NCI-H146 treated with DMSO at 0.1 percent for 48 hours (cell line): ENCODE measurements around the gene MX2.
"Not testable (repeated sequence)": the region's sequence is repeated elsewhere in the genome, so short reads cannot be mapped to it uniquely, and the experiment has no call there.

Source experiments
- DNase-seq: peaks from one replicate; lab custom pipeline; 2025; ENCODE audit not compliant: unreplicated experiment; lab: John Stamatoyannopoulos, UW

The MX2 gene

DNA sequence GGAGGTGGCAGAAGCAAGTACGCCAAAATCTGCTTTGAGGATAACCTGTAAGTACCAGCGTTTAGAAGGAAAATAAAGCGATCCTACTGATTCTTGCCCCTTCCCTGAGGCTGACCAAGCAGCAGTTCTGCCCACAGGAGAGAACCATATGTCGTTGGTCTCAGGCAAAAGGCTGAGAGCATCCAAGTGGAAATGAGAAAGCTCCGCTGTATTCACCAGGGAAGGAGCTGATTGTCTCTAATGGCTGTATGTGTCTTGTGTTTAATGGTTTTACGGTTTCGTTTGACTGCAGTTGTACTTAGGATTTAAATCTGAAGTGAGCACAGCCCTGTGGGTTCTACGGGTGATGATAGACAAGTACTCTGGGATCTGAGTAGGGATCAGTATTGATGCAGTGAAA is 23.4 kb upstream of the MX2 start:
- DNase-seq, result no peak

- no peak for DNase-seq
These were observed 19.8 kb upstream of the MX2 start for GRCh38 chr21:41342035-41342434.

DNA sequence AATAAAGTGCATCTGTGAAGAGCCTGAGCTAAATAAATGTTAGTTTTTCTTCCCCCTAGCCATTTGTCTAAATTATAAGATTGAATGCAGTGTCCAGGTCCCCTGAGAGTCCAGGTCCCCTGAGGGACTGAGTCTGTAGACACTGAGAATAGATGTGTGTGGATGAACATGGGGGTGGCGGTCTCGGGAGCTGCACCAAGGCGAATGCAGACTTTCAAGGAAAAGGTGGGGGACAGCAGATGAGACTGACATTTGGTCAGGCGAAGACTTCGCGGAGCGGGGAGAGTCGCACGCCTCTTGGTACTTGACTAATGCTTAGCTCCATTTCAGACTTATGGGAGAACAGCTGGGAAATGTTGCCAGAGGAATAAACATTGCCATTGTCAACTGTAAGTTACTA is 17.7 kb upstream of the MX2 start:
- DNase-seq, result no peak

DNA sequence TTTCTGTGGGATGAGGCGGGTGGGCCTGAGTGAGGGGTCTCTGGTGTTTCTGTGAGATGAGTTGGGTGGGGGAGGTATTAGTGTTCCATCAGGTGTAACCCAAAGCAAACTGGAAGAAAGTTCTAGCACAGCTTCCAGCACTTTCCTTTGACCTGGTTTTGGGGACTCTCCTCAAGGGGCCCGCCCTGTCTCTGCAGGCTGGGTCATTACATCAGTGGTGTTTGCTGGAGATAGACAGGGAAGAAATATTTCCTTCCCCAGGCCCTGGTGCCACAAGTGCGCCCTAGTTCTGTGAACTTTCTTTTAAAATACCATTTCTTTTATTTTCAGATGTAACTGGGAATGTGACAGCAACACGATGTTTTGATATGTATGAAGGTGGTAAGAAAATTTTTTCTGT is 16.5 kb upstream of the MX2 start:
- DNase-seq, result no peak

GRCh38 chr21:41345934-41346685 is 15.7 kb upstream of the MX2 start:
- no peak for DNase-seq

DNA sequence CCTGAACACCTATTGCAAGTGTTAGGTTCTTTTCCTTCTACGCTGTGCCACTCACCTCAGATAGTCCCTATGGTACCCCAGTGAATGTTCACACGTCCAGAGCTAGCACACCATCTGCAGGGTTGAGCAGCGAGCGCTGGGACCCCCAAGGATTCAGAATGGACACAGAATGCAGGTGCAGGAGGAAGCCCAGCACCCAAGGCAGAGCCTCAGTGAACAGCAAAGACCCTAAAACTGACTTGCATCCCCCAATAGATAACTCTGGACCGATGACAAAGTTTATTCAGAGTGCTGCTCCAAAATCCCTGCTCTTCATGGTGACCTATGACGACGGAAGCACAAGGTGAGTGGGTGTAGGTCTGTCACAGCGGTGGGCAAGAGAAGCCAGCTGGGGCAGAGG is 15.1 kb upstream of the MX2 start:
- DNase-seq, result no peak

GRCh38 chr21:41348434-41348833 is 13.4 kb upstream of the MX2 start:
- no peak for DNase-seq

- no peak for DNase-seq
These were observed 12.7 kb upstream of the MX2 start for GRCh38 chr21:41349126-41349525.

DNA sequence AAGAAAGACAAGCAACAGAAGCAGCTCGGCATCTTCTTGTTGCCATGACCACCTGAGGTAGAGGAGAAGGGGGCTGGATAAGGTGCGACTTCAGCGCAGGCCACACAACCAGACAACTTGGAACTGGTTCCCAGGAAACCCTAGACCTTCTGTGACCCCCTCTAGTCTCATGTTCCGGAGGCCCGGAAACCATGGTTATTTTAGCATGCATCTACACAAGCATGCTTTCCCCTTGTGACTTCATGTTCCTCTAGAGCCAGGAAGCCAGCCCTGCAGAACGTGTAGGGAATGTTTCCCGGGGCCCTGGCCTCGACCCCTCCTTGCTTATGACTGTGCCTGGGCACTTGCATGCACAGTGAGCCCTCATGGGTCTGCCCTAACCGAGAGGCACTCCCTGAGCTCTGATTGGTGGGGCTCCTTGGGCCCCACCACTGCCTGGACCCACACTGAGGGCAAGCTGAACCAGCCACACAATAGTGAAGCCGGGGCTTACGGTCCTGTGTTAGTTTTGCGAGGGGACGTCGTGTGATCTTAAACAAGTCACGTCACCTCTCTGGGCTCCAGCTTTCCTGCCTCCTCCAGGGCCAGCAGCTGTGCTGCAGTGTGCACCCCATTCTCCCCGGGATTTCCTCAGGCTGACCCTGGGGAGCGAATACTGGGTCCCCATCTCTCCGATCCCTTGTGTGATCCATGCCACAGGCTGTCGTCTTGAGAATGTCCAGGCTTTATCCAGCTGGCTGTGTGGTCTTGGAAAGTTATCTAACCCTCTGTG is 12.0 kb upstream of the MX2 start:
- no peak for DNase-seq

DNA sequence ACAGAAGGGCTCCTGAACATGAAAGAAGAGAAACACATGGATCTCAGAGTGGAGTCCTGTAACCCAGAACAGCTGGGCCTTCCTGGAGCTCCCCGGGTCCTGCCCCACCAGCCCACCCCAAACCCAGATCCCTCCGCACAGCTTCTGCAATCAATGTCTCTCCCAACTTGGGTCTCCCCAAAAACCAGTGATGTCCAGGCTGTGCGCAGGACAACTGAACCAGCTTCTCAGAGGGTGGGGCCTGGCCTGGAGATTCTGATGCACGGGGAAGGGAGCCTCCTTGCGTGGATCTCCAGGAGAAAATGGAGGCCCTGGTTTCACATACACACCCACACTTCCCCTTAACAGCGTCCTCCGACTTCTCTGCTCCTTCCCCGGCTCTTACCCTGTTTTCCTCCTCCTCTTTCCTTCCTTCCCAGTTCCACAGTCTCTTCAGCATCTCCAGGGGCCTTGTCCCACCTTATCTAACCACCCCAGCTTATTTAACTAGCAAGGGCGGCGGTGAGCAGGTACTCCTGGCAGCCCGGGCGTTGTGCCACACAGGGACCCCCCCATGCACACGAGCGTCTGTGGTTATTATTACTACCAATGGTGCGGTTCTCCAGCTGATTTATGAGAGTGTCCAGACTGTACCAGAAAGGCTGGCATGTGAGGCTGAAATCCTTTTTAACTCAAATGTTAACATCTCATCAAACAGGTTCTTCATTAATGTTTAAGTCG is 11.2 kb upstream of the MX2 start:
- no peak for DNase-seq

DNA sequence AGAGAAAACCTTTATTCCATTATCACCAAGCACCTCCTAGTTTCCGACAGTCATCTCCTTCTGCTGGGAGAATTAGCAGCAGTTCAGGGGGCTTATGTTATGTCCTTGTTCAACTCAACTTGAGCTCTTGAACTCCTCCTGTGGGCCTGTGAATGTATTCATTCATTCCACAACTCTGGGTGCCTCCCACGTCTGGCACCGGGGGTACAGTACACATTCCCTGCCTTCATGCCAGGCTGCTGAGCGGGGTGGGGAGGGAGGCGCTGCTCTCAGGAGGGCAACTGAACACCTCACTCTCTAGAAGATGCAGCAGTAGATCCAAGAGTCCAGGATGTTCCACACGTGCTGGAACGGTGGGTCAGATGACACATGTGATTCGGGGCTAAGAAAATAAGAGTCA is 4.3 kb upstream of the MX2 start:
- no peak for DNase-seq

GRCh38 chr21:41358193-41359166 is 3.3 kb upstream of the MX2 start:
- no peak for DNase-seq

DNA sequence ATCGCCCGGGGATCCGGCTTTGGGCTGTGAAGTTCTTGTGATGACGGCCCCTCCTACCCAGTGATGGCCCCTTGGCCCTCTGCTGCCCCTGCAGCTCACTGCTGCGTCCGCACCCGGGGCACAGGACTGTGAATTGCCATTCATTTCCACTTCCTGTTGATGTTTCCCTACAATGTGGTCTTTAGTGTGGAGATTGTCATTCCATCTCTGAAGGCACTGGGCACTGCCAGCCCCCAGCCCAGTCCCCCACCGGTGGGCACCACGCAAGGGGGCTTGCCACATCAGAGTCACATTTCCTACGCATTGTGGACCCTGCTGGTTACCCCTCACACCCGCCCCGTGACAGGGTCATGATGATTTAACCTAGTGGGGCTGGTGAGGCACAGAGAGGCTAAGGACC is 2.5 kb upstream of the MX2 start:
- DNase-seq, result no peak

DNA sequence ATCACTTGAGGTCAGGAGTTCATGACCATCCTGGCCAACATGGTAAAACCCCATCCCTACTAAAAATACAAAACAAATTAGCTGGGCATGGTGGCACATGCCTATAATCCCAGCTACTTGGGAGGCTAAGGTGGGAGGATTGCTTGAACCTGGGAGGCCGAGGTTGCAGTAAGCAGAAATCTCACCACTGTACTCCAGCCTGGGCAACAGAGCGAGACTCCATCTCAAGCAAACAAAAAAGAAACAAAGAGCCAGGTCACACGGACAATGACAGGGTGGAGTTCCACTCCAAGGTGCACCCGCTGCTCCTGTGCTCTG is 2.1 kb upstream of the MX2 start:
- DNase-seq, result not testable (repeated sequence)

DNA sequence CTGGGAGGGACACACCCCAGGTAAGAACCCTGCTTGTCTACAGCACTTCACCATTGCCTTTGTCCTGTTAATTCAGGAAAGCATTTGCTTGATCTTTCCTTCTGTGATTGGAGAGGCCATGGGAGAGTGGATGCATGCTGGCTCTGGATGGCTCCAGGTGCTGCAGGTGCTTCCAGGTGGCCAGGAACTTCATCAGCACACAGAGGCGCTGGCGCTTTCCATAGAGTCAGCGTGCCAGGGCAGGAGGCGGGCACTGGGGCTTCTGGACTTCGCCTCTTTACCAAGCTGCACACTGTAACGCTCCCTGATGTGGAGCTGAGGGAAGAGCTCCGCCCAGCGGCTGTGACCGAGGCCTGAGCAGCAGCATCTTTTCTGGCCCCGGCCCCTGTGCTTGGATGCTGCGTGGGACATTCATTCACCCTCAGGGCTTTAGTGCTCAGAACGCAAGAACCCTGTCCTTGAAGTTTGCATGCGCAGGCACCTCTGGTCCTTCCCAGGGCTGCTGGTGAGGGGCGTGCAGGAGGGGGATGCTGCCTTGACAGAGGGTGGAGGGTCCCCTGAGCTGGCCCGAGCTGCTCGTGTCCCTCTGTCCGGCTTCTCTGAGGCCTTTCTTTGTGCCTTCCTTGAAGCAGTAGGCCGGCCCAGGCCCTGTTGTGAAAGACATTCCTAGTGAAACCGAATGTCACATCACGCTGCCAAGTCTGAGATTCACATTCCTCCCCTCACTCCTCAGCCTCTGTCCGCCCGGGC is 1.6 kb upstream of the MX2 start:
- DNase-seq, result no peak

DNA sequence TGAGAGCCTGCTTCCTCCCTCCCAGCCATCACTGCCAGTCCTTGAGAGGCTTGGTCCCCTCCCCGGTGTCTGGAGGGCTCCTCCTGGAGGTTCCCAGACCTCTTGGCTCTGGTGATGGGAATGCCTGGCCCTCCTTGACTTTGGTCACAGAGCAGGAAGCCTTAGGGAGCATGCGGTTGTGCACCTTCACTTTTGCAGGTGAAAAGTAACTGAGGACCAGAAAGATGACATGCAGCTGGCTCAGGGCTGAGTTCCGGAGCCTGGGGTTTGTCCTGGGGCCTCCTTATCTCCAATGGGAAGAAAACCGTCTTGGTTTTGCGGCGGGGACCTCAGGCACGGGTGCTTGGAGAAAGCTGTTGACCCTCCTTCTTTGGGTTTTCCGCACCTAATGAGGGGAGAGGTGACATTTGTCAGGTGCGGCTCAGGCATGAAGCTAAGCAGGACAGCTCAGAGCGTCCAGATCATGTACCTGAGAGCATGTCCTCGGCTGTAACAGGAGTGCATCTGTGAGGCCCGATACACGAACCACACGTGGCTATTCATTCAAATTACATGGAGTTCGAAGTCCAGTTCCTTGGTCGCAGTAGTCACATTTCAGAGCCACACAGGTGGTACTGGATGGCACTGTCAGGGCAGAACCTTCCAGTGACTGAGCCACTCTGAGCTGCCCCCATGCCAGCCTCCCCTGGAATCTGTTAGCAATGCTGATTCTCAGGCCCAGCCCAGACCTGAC is 608 bp upstream of the MX2 start:
- no peak for DNase-seq

GRCh38 chr21:41362605-41363369 is 960 bp downstream of the MX2 start:
- no peak for DNase-seq

GRCh38 chr21:41363370-41364270 is 1.8 kb downstream of the MX2 start:
- no peak for DNase-seq
